KOPT-K1 (cell line): ENCODE results near the gene LRRC9.
"Not testable (repeated sequence)": the region's sequence is repeated elsewhere in the genome, so short reads cannot be mapped to it uniquely, and the experiment has no call there.

ENCODE experiments used
- H3K27ac ChIP-seq: fragments of 200-600 bp; sonication (generic); 2 replicates; pipeline ENCODE4 v1.5.1; 2016; ENCODE audit warnings: antibody characterized with exemption, mild to moderate bottlenecking, low read depth, low read length; ENCODE audit not compliant: poor library complexity, severe bottlenecking
- H3K36me3 ChIP-seq: fragments of 200-600 bp; sonication (generic); 2 replicates; pipeline ENCODE4 v1.5.1; 2017; ENCODE audit warnings: antibody characterized with exemption, mild to moderate bottlenecking, low read length, moderate library complexity; ENCODE audit not compliant: insufficient read depth
- H3K9me3 ChIP-seq: fragments of 200-600 bp; sonication (generic); 2 replicates; pipeline ENCODE4 v1.5.1; 2017; ENCODE audit warnings: antibody characterized with exemption, low read length, mild to moderate bottlenecking; ENCODE audit not compliant: insufficient read depth, poor library complexity, severe bottlenecking

The LRRC9 gene

DNA sequence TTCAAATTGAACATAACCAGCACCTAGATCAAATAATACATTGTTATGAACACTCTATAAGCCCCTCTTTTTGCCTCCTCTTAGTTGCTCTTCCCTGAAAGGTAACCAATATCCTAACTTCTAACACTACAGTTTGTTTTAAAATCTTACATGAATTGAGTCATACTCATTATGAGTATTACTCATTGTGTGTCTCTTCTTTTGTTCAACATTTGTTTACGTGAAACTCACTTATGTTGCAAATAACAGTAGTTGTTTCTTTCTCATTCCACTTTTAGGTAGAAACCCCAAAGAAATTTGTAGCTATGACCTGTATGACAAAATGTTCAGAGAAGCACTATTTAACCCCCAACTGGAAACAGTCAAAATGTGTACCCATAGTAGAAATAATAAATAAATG, 6.6 kb downstream of the LRRC9 start:
- Histone ChIP-seq H3K9me3 (no peaks in the 10 kb centered on the region), H3K36me3 (no peaks in the 10 kb centered on the region), H3K27ac (no peak overlapping the region)

- Histone ChIP-seq H3K9me3 (no peaks in the 10 kb centered on the region), H3K36me3 (no peaks in the 10 kb centered on the region), H3K27ac (no peak overlapping the region)
Measured at GRCh38 chr14:59931237-59931636, 11.3 kb downstream of the LRRC9 start.

DNA sequence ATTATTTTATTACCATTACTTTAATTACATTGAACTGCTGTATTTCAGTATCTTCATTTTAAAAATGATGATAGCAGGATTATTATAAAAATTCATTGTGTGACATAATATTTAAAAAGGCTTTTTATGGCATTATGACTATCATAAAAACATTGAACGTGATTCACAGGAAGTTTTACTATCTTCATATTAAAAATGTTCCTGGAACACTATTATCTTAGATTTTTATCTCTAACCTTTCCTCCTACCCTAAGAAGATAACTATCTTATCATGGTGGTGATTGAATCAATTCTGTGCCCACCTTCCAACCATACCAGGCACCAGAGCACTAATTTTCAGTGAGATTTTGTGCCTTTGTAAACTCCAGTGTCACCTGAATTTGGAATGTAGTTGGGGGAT, 16.2 kb downstream of the LRRC9 start:
- Histone ChIP-seq H3K36me3 (no peaks in the 10 kb centered on the region), H3K27ac (no peak overlapping the region), H3K9me3 (no peaks in the 10 kb centered on the region)

GRCh38 chr14:59939828-59940227, 19.9 kb downstream of the LRRC9 start:
- H3K27ac ChIP-seq: no peak overlapping the region
- no peaks in the 10 kb centered on the region for H3K36me3 ChIP-seq
- H3K9me3 ChIP-seq: no peaks in the 10 kb centered on the region

DNA sequence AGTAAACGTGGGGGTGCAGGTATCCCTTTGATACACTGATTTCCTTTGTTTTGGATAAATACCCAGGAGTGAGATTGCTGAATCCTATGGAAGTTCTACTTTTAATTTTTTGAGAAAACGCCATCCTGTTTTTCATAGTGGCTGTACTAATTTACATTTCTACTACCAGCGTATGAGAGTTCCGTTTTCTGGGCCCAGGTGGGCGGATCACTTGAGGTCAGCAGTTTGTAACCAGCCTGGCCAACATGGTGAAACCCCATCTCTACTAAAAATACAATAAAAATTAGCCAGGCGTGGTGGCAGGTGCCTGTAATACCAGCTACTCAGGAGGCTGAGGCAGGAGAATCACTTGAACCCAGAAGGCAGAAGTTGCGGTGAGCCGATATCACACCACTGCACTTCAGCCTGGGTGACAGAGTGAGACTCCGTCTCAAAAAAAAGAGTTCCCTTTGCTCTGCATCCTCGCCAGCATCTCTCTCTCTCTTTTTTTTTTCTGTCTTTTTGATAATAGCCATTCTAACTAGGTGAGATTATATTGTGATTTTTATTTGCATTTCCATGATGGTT, 22.4 kb downstream of the LRRC9 start:
- not testable (repeated sequence) for H3K27ac ChIP-seq, H3K9me3 ChIP-seq, H3K36me3 ChIP-seq

GRCh38 chr14:59944909-59945308, 25.0 kb downstream of the LRRC9 start:
- Histone ChIP-seq H3K27ac (no peak overlapping the region), H3K36me3 (no peaks in the 10 kb centered on the region), H3K9me3 (no peaks in the 10 kb centered on the region)

DNA sequence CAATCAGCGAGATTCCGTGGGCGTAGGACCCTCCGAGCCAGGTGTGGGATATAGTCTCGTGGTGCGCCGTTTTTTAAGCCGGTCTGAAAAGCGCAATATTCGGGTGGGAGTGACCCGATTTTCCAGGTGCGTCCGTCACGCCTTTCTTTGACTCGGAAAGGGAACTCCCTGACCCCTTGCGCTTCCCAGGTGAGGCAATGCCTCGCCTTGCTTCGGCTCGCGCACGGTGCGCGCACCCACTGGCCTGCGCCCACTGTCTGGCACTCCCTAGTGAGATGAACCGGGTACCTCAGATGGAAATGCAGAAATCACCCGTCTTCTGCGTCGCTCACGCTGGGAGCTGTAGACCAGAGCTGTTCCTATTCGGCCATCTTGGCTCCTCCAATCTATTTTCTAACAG, 32.2 kb downstream of the LRRC9 start:
- not testable (repeated sequence) for H3K36me3 ChIP-seq, H3K9me3 ChIP-seq, H3K27ac ChIP-seq

- not testable (repeated sequence) for H3K27ac ChIP-seq, H3K9me3 ChIP-seq, H3K36me3 ChIP-seq
Measured at GRCh38 chr14:59957890-59958289, 37.9 kb downstream of the LRRC9 start.

- Histone ChIP-seq H3K9me3 (no peaks in the 10 kb centered on the region), H3K36me3 (no peaks in the 10 kb centered on the region), H3K27ac (no peak overlapping the region)
Measured at GRCh38 chr14:59959668-59960067, 39.7 kb downstream of the LRRC9 start.

- Histone ChIP-seq H3K36me3 (no peaks in the 10 kb centered on the region), H3K27ac (no peak overlapping the region), H3K9me3 (no peaks in the 10 kb centered on the region)
Measured at GRCh38 chr14:59961518-59962062, 41.6 kb downstream of the LRRC9 start.

DNA sequence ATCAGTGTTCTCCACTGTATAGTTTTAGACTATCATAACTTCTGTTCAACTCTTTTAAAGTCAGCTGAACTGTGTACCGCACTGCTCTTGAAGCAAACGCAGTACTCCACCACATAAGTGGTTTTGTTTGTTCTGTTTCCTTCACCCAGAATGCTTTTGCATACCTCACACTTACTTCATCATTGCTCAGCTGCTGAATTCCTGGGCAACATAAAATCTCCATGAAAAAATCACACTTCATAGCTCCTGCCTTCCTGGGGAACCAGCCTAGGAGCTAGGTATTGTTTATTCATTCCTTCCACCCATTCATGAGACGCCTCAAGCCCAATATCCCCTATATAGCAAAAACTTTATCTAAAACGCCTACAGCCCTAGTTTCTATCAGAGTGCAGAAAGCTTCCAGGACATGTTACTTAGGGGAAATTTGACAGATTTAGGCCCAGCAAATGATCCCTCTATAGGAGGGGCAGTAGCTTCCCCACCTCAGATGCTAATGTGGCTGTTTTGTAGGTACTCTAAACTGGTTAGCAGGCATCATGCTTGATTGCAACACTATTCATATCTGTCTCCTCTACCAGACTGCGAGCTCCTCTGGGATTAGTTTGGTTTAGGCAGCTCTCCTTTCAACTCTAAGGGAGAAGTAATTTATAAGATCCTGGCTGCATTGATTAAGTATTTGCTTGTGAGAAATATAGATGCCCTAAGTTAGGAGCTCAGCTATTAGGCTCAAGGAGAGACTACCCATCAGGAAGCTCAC, 44.5 kb downstream of the LRRC9 start:
- no peak overlapping the region for H3K27ac ChIP-seq
- no peaks in the 10 kb centered on the region for H3K9me3 ChIP-seq
- H3K36me3 ChIP-seq: no peaks in the 10 kb centered on the region

DNA sequence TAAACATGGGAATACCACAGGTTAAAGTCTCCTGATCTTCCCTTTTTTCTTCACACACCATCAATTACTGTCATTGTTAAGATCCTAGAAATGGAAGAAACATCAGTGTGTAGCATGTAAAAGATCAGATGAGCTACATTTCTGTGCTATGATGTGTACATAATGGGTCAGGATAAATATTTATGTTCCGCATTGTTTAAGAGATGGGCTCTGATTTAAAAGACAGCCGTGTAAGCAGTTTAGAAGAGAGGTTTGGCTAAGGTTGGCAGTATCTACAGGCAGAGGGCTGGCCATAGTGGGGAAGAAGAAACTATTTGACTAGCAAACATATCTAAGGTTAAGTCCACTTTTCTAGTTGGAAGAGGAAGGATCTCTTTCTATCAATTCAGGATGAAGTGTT, 49.4 kb downstream of the LRRC9 start:
- Histone ChIP-seq H3K27ac (no peak overlapping the region), H3K36me3 (no peaks in the 10 kb centered on the region), H3K9me3 (no peaks in the 10 kb centered on the region)

DNA sequence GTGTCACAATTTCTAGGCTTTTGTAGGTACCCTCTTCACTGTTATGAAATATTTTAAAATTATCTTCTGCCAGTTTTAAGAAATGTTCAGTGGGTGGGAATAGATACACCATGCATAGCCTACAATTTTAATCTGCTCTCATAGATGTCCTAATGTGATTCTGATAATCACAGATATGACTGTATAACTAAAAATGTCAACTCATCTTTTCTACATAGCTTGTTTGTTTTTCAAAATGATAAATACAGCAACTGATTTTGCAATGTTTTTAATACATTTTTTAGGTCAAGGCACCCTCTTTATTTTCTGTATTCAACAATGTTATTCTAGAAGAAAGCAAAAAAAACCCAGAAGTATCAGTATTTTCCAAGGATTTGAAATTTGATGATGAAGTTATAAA, 61.6 kb downstream of the LRRC9 start:
- Histone ChIP-seq H3K9me3 (no peaks in the 10 kb centered on the region), H3K36me3 (no peaks in the 10 kb centered on the region)

GRCh38 chr14:59983048-59983447, 63.1 kb downstream of the LRRC9 start:
- no peaks in the 10 kb centered on the region for H3K9me3 ChIP-seq
- H3K27ac ChIP-seq: no peak overlapping the region
- no peaks in the 10 kb centered on the region for H3K36me3 ChIP-seq

More for the DNA sequence above, 61.6 kb downstream of the LRRC9 start:
- H3K27ac ChIP-seq: no peak overlapping the region

- H3K9me3 ChIP-seq: no peaks in the 10 kb centered on the region
- H3K27ac ChIP-seq: no peak overlapping the region
- H3K36me3 ChIP-seq: no peaks in the 10 kb centered on the region
Measured at GRCh38 chr14:59986556-59987059, 66.7 kb downstream of the LRRC9 start.

DNA sequence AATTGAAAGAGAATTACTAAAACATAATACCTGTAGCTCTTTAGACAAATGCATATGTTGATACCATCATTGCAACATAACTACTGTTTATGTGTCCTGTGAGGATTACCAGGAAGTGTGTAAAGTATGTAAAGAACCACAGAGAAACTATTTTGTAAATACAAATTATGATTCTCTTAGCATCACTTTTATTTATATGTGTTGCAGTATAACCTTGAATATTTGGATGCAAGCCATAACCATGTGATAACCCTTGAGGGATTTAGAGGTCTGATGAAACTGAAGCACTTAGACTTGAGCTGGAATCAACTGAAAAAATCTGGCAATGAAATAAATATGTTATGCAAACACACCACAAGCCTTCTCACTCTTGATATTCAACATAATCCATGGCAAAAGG, 77.5 kb downstream of the LRRC9 start:
- H3K27ac ChIP-seq: no peak overlapping the region
- H3K9me3 ChIP-seq: no peaks in the 10 kb centered on the region

More for the DNA sequence above, 77.5 kb downstream of the LRRC9 start:
- no peaks in the 10 kb centered on the region for H3K36me3 ChIP-seq
